ENCODE results near the gene CLN6. TPM values are rescaled to one million over a fixed set of nuclear protein-coding genes. Genes with fewer than 3 reads are reported as not detected.
"Not testable (repeated sequence)": the region's sequence is repeated elsewhere in the genome, so short reads cannot be mapped to it uniquely, and the experiment has no call there.

Gene CLN6
- total RNA-seq, 1 experiment from 2014 or later, result 32.5 TPM

DNA sequence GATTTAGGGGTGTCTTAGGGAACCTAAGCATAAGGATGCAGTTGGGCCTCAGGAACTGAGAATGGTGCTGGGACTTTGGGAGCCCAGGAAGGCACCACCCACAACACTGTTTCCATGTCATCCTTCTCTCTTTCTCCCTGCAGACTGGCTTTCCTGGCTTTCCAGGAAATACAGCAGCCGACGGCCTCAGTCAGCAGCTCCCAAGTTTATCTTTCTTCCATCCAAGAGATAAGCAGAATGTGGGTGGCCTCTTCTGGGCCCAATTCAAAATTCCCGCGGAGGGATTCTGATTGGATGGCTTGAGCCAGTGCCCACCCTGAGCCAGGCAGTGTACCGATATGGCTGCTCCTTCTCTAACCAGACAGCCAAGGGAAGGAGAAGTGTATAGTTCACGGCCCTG, 4.5 kb upstream of the CLN6 start:
- H3K36me3 ChIP-seq (replicated peaks; ENCODE audit: control insufficient read depth, insufficient read depth, low read length), result no peaks in the 10 kb centered on the region
- H3K4me3 ChIP-seq (ENCODE audit: insufficient read depth, low read depth, low read length), result no peak overlapping the region
- no peak for DNase-seq
- H3K27me3 ChIP-seq (ENCODE audit: control insufficient read depth, insufficient read depth, low read length), result no peaks in the 10 kb centered on the region

DNA sequence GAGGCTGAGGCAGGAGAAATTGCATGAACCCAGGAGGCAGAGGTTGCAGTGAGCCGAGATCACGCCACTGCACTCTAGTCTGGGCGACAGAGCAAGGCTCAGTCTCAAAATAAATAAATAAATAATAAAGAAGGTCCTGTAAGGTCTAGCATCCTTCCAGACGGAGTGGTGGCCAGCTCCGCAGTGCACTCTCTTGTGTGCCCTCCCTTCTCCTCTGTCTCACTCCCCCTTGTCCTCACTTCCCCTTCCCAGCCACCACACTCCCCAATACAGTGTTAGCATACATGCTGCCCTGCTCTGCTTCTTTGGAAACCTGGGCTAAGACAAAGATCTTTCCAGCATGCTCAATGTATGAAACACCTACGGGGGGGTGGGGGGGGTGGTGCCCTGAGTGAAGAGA, 3.4 kb upstream of the CLN6 start:
- Histone ChIP-seq H3K4me3 (ENCODE audit: insufficient read depth, low read depth, low read length) (no peak overlapping the region), H3K27me3 (ENCODE audit: control insufficient read depth, insufficient read depth, low read length) (no peaks in the 10 kb centered on the region), H3K36me3 (replicated peaks; ENCODE audit: control insufficient read depth, insufficient read depth, low read length) (no peaks in the 10 kb centered on the region)
- DNase-seq, result no peak

DNA sequence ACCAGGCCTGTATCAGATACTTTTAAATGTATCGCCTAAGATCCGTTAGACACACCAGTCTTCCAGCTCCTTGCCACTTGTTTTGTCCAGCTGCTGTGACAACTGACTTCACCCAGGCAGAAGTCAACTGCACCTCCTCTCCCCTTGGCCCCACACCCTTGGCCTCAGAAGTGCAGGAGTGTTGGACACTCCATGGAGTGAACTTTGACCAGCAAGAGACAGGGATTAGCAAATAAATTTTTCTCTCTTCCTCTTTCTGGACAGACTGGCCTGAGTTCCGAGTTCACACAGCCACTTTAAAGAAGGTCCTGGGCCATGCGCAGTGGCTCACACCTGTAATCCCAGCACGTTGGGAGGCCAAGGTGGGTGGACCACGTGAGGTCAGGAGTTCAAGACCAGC, 2.9 kb upstream of the CLN6 start:
- Histone ChIP-seq H3K4me3 (ENCODE audit: insufficient read depth, low read depth, low read length) (no peak overlapping the region), H3K27me3 (ENCODE audit: control insufficient read depth, insufficient read depth, low read length) (no peaks in the 10 kb centered on the region), H3K36me3 (replicated peaks; ENCODE audit: control insufficient read depth, insufficient read depth, low read length) (no peaks in the 10 kb centered on the region)
- DNase-seq, result no peak

DNA sequence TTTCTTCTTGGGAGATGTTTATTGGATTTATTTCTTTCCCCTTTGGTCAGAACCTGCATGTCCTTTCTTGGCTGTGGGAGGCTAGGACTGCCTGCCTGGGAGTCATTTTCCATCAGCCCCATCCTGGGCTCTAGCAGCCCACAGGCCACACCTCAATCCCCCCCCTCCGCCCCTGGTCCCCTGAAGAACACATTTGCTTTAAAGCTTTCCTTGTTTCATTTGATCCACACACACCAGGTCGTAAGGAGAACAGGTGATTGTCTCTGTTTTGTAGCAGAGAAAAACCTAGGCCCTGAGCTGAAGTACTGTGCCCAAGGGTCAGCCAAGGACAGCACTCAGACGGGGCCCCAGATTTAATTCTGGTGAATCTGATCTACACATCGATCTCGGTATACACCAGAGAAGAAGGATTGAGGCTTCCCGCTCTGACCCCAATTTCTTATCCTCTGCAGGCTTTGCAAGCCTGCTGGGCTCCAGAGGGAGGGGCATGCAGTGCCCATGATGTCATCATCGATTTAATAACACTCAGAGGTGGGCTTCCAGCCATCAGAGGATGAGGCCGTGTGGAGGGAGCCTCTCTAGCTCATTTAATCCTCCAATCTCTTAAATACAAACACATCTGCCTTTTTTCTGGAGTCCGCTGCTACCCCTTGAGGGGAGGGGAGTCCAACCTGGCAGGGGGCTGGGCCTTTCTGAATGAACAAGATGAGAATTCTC, 1.7 kb upstream of the CLN6 start:
- no peak for DNase-seq

DNA sequence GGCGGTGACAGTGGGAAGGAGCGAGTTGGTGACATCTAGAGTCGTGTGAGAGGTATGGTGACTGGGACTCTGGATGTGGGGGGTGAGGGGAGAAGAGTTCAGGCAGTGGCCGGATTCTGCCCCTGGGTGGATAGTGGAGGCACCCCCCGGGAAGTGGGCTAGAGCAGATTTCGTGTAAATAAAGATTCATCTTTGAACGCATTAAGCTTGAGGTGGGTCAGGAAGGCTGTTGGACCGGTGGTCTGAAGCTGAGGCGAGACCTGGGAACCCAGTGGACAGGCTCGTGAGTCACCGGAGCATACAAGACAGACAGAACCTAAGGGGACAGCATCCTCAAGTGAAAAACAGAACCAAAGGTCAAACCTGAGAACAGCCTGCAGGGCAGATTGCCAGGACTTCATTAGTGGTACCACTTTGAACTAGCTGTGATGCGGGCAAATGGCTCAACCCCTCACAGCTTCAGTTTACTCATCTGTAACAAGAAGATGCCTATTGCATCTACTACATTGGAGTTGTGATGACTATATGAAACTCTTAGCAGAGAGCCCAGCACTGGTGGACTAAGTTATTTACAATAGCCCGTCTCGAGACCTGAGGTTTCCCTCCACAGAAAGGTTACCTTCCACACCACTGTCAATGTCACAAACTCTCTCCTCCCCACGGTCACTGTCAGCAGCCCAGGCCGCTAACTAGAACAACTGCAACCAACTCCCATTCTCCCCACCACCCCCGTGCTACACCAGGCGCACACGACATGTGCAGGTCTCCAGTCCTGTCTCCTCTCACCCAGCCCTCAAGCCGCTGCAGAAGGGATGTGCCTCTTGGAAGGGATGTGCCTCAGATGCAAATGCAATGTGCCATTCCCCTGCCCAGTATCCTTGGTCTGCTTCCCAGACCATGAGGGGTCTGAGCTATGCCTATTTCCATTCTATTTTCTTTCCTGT, 901 bp upstream of the CLN6 start:
- no peak for DNase-seq
- Histone ChIP-seq H3K4me3 (ENCODE audit: insufficient read depth, low read depth, low read length) (peak overlapping the region; percentile 85), H3K27me3 (ENCODE audit: control insufficient read depth, insufficient read depth, low read length) (no peaks in the 10 kb centered on the region), H3K36me3 (replicated peaks; ENCODE audit: control insufficient read depth, insufficient read depth, low read length) (no peaks in the 10 kb centered on the region)

More for the DNA sequence above, 1.7 kb upstream of the CLN6 start:
- H3K4me3 ChIP-seq (ENCODE audit: insufficient read depth, low read depth, low read length), result no peak overlapping the region
- H3K36me3 ChIP-seq (replicated peaks; ENCODE audit: control insufficient read depth, insufficient read depth, low read length), result no peaks in the 10 kb centered on the region
- no peaks in the 10 kb centered on the region for H3K27me3 ChIP-seq (ENCODE audit: control insufficient read depth, insufficient read depth, low read length)

DNA sequence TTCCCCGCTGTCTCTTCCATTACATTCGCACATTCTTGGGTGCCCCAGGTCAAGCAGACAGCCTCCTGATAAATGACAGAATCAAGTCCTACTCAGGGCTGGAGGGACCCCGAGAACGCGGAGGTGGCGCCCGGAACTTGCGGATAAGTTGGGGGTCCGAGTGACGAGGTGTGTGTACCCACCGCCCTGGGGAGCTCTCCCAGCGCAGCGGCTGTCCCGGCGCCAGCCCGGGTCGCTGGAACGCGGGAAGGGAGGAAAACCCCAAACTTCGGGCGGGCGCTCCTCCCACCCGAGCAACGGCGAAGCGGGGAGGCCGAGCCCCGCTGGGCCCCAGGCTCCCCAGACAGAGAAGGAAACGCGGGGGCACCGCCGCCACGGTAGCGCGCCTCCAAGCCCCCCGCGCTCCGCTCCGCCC, 550 bp downstream of the CLN6 start:
- Histone ChIP-seq H3K4me3 (ENCODE audit: insufficient read depth, low read depth, low read length) (peak overlapping the region; percentile 85), H3K36me3 (replicated peaks; ENCODE audit: control insufficient read depth, insufficient read depth, low read length) (no peaks in the 10 kb centered on the region; the same call in 1 of the 2 replicates), H3K27me3 (ENCODE audit: control insufficient read depth, insufficient read depth, low read length) (no peaks in the 10 kb centered on the region)
- DNase-seq, result no peak

DNA sequence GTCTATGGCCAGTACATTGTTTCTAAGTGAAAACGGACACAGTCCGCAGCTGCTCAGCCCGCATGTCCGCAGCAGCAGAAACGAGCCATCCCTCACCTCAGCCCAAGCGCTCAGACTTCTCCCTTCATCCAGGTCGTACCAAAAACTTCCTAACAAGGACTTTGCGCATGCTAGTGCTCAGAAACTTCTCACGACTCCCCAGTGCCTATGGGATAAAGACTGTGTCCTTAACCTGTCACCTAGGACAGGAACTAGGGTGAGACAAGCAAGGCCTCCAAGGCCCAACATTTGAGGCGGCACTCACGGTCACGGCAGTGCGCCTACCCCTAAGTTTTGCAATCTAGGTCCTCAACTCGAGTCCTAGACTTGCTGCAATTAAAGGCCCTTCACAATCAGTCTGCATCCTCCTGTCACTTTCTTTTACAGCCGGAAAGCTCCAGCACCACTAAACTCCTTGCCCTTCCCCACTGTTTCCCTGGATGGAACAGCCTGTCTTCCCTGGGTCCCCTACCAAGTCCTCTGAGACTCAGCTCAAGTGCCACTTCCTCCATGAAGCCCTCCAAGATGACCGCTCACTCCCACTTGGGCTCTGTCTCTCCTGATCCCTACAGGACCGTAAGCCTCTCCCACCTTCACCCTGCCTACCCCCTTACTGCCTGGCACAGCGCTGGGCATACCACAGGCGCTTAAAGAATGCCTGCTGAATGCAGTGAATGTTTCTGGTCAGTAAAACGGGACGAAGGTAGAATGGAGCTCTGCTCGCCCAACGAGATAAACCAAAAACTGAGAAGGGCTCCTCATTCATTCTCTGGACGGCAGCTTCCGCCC, 1.2 kb downstream of the CLN6 start:
- DNase-seq, result no peak
- no peaks in the 10 kb centered on the region for H3K27me3 ChIP-seq (ENCODE audit: control insufficient read depth, insufficient read depth, low read length)
- peak overlapping the region; percentile 85 for H3K4me3 ChIP-seq (ENCODE audit: insufficient read depth, low read depth, low read length)

DNA sequence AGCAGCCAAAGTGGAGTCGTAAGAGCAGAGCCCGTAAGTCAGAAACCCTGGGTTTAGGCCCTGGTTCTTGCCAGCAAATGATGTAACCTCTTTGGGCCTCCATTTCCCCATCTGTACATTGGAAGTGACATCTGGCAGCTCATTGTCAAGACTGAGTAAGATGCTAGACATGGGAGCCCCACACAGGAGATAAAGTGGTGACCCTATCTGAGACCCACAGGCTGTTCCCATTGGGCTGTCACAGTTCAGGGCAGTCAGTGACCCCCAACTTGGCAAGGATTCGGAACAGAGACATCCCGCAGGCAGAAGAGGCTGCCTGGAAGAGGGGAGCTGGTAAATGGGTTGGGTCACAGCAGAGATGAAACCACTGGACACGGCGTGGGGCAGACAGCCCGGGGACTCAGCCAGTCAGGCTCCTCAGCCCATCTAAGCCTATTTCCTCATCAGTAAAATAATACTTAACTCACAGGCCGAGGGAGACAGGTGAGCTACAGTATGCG, 1.8 kb downstream of the CLN6 start:
- Histone ChIP-seq H3K4me3 (ENCODE audit: insufficient read depth, low read depth, low read length) (peak overlapping the region; percentile 85; the same call in 1 of the 2 replicates), H3K27me3 (ENCODE audit: control insufficient read depth, insufficient read depth, low read length) (no peaks in the 10 kb centered on the region), H3K36me3 (replicated peaks; ENCODE audit: control insufficient read depth, insufficient read depth, low read length) (no peaks in the 10 kb centered on the region; the same call in 1 of the 2 replicates)
- DNase-seq, result no peak

More for the DNA sequence above, 1.2 kb downstream of the CLN6 start:
- H3K36me3 ChIP-seq (replicated peaks; ENCODE audit: control insufficient read depth, insufficient read depth, low read length), result no peaks in the 10 kb centered on the region; the same call in 1 of the 2 replicates

DNA sequence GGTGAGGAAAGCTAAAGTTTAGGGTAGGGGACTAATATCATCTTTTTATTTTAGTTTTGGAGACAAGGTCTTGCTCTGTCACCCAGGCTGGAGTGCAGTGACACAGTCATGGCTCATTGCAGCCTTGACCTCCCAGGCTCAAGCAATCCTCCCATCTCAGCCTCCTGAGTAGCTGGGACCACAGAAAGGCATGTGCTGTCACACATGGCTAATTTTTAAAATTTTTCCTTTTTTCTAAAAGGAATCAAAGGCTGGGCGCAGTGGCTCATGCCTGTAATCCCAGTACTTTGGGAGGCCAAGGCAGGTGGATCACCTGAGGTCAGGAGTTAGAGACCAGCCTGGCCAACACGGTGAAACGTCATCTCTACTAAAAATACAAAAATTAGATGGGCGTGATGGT, 4.1 kb downstream of the CLN6 start:
- H3K36me3 ChIP-seq (replicated peaks; ENCODE audit: control insufficient read depth, insufficient read depth, low read length); H3K4me3 ChIP-seq (ENCODE audit: insufficient read depth, low read depth, low read length); H3K27me3 ChIP-seq (ENCODE audit: control insufficient read depth, insufficient read depth, low read length); DNase-seq: not testable (repeated sequence)

DNA sequence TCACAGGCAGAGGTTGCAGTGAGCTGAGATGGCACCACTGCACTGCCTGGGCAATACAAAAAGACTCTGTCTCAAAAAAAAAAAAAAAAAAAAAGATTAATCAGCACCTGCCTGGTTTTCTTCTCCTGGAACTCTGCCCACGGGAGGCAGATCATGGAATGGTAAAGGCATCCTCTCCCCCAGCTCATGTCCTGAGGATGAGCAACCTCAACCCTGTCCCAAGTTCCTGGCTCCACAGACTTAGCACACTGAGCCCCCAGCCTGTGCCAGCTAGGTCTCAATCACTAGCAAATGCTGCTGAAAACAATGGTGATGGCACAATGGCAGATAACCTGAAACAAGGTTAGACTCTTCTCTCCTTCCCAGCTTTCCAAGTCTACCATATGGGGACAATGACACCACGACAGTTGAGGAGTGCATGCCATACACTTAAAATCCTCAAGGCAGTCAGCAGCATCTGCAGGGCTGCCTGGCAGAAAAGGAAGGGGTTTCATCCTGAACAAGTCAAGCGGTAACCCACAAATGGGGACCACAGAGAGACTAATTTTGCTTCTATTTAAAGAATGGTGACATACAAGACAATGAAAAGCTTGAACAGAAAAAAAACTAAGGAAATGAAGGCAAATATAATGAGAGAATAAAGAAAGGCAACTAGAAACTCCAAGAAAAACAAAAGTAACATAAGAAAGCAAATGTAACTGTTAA, 4.8 kb downstream of the CLN6 start:
- DNase-seq, result no peak
- H3K36me3 ChIP-seq (replicated peaks; ENCODE audit: control insufficient read depth, insufficient read depth, low read length), result no peaks in the 10 kb centered on the region; the same call in 1 of the 2 replicates
- H3K4me3 ChIP-seq (ENCODE audit: insufficient read depth, low read depth, low read length), result no peak overlapping the region
- no peaks in the 10 kb centered on the region for H3K27me3 ChIP-seq (ENCODE audit: control insufficient read depth, insufficient read depth, low read length)

DNA sequence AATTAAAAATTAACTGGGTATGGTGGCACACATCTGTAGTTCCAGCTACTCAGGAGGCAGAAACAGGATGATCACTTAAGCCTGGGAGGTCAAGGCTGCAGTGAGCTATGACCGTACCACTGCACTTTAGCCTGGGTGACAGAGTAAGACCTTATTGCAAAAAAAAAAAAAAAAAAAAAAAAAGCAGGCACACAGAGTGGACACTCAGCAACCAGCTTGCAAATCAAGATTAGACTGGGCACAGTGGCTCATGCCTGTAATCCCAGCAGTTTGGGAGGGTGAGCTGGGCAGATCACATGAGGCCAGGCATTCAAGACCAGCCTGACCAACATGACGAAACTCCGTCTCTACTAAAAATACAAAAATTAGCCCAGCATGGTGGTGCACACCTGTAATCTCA, 5.4 kb downstream of the CLN6 start:
- no peaks in the 10 kb centered on the region; the same call in none of the 2 replicates for H3K36me3 ChIP-seq (replicated peaks; ENCODE audit: control insufficient read depth, insufficient read depth, low read length)
- no peak for DNase-seq
- H3K4me3 ChIP-seq (ENCODE audit: insufficient read depth, low read depth, low read length), result no peak overlapping the region
- H3K27me3 ChIP-seq (ENCODE audit: control insufficient read depth, insufficient read depth, low read length), result no peaks in the 10 kb centered on the region

DNA sequence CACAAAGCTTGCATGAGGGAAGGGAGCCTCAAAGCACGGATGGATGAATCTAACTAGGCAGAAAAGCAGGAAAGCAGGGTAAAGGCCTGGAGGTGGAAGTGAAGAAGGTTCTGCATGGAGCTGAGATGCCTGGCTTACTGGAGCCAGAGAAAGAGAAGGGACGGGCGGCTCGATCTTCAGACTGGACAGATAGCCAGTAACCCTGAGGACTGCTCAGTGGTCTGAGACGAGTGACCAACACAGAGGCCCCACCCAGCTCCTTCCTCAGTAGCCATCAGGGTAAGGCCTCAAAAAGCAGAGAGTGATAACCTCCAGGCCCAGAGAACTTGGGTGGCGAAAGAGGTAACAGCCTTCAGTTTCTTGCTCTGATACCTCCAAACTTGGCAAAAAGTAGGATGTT, 6.4 kb downstream of the CLN6 start:
- Histone ChIP-seq H3K36me3 (replicated peaks; ENCODE audit: control insufficient read depth, insufficient read depth, low read length) (peaks cover 2% of the 10 kb centered on the region), H3K27me3 (ENCODE audit: control insufficient read depth, insufficient read depth, low read length) (no peaks in the 10 kb centered on the region), H3K4me3 (ENCODE audit: insufficient read depth, low read depth, low read length) (no peak overlapping the region)
- DNase-seq, result no peak

DNA sequence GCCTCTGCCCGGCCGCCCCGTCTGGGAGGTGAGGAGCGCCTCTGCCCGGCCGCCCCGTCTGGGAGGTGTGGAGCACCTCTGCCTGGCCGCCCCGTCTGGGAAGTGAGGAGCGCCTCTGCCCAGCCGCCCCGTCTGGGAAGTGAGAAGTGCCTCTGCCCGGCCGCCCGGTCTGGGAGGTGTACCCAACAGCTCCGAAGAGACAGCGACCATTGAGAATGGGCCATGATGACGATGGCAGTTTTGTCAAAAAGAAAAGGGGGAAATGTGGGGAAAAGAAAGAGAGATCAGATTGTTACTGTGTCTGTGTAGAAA, 7.1 kb downstream of the CLN6 start:
- not testable (repeated sequence) for DNase-seq; H3K4me3 ChIP-seq (ENCODE audit: insufficient read depth, low read depth, low read length); H3K27me3 ChIP-seq (ENCODE audit: control insufficient read depth, insufficient read depth, low read length); H3K36me3 ChIP-seq (replicated peaks; ENCODE audit: control insufficient read depth, insufficient read depth, low read length)
